ENCODE measurements around the gene UNC45A. TPM values are rescaled to one million over a fixed set of nuclear protein-coding genes. Genes with fewer than 3 reads are reported as not detected.

Gene UNC45A
- total and polyA plus RNA-seq, 12 donors, result 19.2 to 28.0 (median 25.2) TPM

DNA sequence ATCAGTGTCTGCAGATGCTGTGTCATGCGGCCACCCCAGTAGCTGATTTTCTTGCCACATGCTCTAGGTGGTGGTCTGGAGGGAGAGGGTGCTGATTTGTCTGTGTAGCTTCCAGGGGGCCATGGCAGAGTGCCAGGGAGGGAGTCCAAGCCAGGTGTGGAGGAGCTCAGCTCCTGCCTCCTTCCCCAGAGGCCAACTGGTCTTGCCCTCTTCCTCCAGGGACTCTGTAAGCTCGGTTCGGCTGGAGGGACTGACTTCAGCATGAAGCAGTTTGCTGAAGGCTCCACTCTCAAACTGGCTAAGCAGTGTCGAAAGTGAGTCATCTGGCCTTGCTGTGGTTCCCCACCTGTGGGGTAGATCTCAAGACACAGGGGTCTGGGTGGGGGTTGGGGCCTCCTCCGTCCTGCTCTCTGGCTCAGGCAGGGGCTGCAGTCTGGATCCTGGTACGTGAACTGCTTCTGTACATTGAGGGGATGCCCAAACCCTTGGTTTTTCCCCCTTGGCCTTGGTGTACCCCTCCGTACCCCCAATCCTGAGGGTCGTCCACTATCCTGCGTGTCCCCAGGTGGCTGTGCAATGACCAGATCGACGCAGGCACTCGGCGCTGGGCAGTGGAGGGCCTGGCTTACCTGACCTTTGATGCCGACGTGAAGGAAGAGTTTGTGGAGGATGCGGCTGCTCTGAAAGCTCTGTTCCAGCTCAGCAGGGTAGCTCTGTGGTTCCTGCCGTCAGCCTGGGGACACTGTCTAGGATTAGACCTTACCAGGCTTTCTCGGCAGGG is 12.7 kb downstream of the UNC45A start:
- Histone ChIP-seq H3K4me3 (no peak overlapping the region), H3K4me1 (no peaks in the 10 kb centered on the region), H3K36me3 (peaks cover 6 to 100% (median 72%) of the 10 kb centered on the region in 9 donors), H3K9me3 (no peaks in the 10 kb centered on the region), H3K27me3 (no peaks in the 10 kb centered on the region), H3K27ac (no peak overlapping the region)
- ATAC-seq (no peak), DNase-seq (no peak)
- intact Hi-C loops (cut with DNase I), result no loop called here
- 91 to 94% methylated on average over 18 of the region's 18 CpGs for WGBS, 2 donors
- TF ChIP-seq, protein P1, sequence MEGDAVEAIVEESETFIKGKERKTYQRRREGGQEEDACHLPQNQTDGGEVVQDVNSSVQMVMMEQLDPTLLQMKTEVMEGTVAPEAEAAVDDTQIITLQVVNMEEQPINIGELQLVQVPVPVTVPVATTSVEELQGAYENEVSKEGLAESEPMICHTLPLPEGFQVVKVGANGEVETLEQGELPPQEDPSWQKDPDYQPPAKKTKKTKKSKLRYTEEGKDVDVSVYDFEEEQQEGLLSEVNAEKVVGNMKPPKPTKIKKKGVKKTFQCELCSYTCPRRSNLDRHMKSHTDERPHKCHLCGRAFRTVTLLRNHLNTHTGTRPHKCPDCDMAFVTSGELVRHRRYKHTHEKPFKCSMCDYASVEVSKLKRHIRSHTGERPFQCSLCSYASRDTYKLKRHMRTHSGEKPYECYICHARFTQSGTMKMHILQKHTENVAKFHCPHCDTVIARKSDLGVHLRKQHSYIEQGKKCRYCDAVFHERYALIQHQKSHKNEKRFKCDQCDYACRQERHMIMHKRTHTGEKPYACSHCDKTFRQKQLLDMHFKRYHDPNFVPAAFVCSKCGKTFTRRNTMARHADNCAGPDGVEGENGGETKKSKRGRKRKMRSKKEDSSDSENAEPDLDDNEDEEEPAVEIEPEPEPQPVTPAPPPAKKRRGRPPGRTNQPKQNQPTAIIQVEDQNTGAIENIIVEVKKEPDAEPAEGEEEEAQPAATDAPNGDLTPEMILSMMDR (IDR thresholded peaks at IDR 0.05), result no peak

DNA sequence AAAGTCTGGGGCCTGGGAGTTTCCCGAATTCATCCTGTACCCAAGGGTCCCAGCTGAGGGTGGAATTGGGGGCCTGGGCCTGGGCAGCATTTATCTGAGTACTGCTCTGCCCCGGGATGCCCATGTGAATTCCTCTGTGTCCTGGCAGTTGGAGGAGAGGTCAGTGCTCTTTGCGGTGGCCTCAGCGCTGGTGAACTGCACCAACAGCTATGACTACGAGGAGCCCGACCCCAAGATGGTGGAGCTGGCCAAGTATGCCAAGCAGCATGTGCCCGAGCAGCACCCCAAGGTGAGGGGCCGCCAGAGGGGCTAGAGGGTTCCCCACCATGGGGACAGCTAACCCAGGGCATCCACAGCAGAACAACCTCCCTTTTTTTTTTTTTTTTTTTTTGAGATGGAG is 13.4 kb downstream of the UNC45A start:
- Histone ChIP-seq H3K27ac (no peak overlapping the region), H3K36me3 (peaks cover 9 to 100% (median 73%) of the 10 kb centered on the region in 9 donors), H3K4me3 (no peak overlapping the region), H3K4me1 (no peaks in the 10 kb centered on the region), H3K27me3 (no peaks in the 10 kb centered on the region), H3K9me3 (no peaks in the 10 kb centered on the region)
- DNase-seq (no peak), ATAC-seq (no peak)
- intact Hi-C loops (cut with DNase I), result no loop called here
- WGBS, 2 donors, result 91 to 98% methylated on average over 8 of the region's 8 CpGs
- TF ChIP-seq, protein P1 (IDR thresholded peaks at IDR 0.05), result no peak

DNA sequence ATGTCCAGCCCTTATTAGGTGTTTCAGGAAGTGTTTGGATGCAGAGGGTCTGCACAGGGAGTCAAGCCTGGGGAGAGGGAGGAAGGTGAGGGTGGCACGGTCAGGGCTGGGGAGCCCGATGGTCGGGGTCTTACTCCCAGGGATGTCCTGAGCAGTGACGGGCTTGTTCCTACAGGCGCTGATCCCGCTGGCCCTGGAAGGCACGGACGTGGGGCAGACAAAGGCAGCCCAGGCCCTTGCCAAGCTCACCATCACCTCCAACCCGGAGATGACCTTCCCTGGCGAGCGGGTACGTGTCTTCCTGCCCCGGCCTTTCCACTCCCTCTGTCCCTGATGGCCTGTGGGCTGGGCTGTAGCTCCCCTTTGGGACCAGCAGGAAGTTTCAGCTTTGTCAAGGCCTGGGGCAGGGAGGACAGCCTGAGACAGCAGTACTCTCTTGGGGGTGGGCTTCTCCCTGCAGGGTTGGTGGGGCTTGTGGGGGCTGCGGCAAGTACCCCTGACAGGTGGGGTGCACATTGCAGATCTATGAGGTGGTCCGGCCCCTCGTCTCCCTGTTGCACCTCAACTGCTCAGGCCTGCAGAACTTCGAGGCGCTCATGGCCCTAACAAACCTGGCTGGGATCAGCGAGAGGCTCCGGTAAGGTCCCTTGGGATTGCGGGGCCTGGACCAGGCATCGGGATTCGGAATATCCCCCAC is 15.0 kb downstream of the UNC45A start:
- intact Hi-C loops (cut with DNase I), result loop anchor here in 3 of 10 donors (10.0 kb wide), 3 partner anchors 75 to 315 kb away; partner anchors contain the start of gene VPS33B (in 1 of the 3)
- WGBS, 2 donors, result 94 to 96% methylated on average over 22 to 23 of the region's 23 CpGs
- TF ChIP-seq, protein P1 (IDR thresholded peaks at IDR 0.05), result no peak
- H3K4me3 ChIP-seq, result no peak overlapping the region
- peaks cover 5 to 90% (median 65%) of the 10 kb centered on the region in 9 donors for H3K36me3 ChIP-seq
- ATAC-seq (no peak), DNase-seq (no peak)
- H3K4me1 ChIP-seq, result peaks cover 0 to 6% (median 3%) of the 10 kb centered on the region in 9 donors
- no peaks in the 10 kb centered on the region for H3K9me3 ChIP-seq
- H3K27ac ChIP-seq, result no peak overlapping the region
- no peaks in the 10 kb centered on the region for H3K27me3 ChIP-seq

DNA sequence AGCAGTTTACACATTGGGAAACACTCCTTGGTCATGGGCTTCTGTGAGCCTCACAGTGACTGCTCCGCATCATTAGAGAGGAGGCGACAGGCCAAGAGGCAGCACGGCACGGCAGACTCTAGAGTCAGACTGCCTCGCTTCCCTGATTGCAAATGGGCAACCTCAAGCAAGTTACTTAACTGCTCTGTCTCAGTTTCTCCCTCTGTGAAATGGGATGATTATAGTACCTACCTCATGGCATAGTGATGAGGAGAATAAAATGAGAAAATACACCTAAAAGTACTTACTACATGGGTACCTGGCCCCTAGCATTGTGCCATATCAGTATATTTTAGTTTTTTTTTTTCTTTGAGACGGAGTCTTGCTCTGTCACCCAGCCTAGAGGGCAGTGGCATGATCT is 15.6 kb downstream of the UNC45A start:
- intact Hi-C loops (cut with DNase I), result loop anchor here in 3 of 10 donors (10.0 kb wide), 3 partner anchors 74 to 314 kb away; partner anchors contain the start of gene VPS33B (in 1 of the 3)
- DNase-seq, result no peak

More for the DNA sequence above, 15.6 kb downstream of the UNC45A start:
- Histone ChIP-seq H3K27ac (no peak overlapping the region), H3K9me3 (no peaks in the 10 kb centered on the region), H3K4me1 (peaks cover 0 to 12% (median 8%) of the 10 kb centered on the region in 9 donors), H3K4me3 (no peak overlapping the region), H3K27me3 (no peaks in the 10 kb centered on the region), H3K36me3 (peaks cover 3 to 84% (median 65%) of the 10 kb centered on the region in 9 donors)
- 98% methylated on average over 6 of the region's 6 CpGs for WGBS, 2 donors
- TF ChIP-seq, protein P1 (IDR thresholded peaks at IDR 0.05), result no peak
- no peak for ATAC-seq
